HG03558 (cell line): ENCODE data around the gene WDR73.

Experiments
- ATAC-seq: cut with Tn5 transposase; IDR thresholded peaks from one replicate; pipeline ENCODE4 v1.9.1; 2021; ENCODE audit warnings: moderate number of reproducible peaks; ENCODE audit not compliant: unreplicated experiment; ENCODE audit errors: extremely low read depth

The WDR73 gene

GRCh38 chr15:84591815-84592214, 62.3 kb downstream of the WDR73 start:
- no peak for ATAC-seq

GRCh38 chr15:84590406-84590805, 63.7 kb downstream of the WDR73 start:
- no peak for ATAC-seq
